IMR-90 (cell line): Measurements from ENCODE around the gene LRRC14B. TPM values are rescaled to one million over a fixed set of nuclear protein-coding genes. Genes with fewer than 3 reads are reported as not detected.

Source experiments
- ATAC-seq: fragments of 200-7000 bp; cut with Tn5 transposase; 2 replicates; pipeline ENCODE4 v1.9.1; 2020; ENCODE audit warnings: low read depth, mild to moderate bottlenecking, moderate library complexity
- BruUV-seq: library from RNA; stranded (reverse); fragments of 400-500 nt; replicated peaks from 2 replicates; lab custom pipeline; 2021; lab: Mats Ljungman, UMichigan
- CTCF ChIA-PET: fragments of 300-600 bp; formaldehyde crosslinking; extraction: SDS; loops from one replicate; lab custom pipeline; 2021; ENCODE audit warnings: antibody characterized with exemption; lab: Yijun Ruan, JAX
- POLR2A ChIA-PET: fragments of 300-600 bp; sonication (Branson Sonifier 250); formaldehyde crosslinking; loops from one replicate; lab custom pipeline; 2022; ENCODE audit warnings: antibody characterized with exemption; ENCODE audit not compliant: unreplicated experiment; lab: Charles Lee
- DNase-seq: peaks from one replicate; pipeline ENCODE4 v3.0.0; 2013
- H2AFZ ChIP-seq: replicated peaks from 2 replicates; pipeline ENCODE3; 2013; ENCODE audit warnings: low read length, mild to moderate bottlenecking; ENCODE audit not compliant: poor library complexity
- H2AK5ac ChIP-seq: 2 replicates; pipeline ENCODE4 v1.6.1; 2013; ENCODE audit warnings: low read depth, low read length, inconsistent platforms
- H2AK9ac ChIP-seq: replicated peaks from 2 replicates; pipeline ENCODE3; 2013; ENCODE audit warnings: mild to moderate bottlenecking, low read depth, low read length, moderate library complexity; ENCODE audit not compliant: poor library complexity
- H2BK120ac ChIP-seq: 2 replicates; pipeline ENCODE4 v1.6.1; 2013; ENCODE audit warnings: low read depth, low read length, inconsistent platforms
- H2BK15ac ChIP-seq: 3 replicates; pipeline ENCODE4 v1.6.1; 2013; ENCODE audit warnings: low read depth, low read length, inconsistent platforms
- H2BK20ac ChIP-seq: 2 replicates; pipeline ENCODE4 v1.6.1; 2013; ENCODE audit warnings: low read depth, mild to moderate bottlenecking, inconsistent platforms, low read length, moderate library complexity
- H2BK5ac ChIP-seq: 2 replicates; pipeline ENCODE4 v1.6.1; 2013; ENCODE audit warnings: mild to moderate bottlenecking, low read depth, low read length, inconsistent platforms; ENCODE audit not compliant: poor library complexity, severe bottlenecking
- H3K14ac ChIP-seq: replicated peaks from 2 replicates; pipeline ENCODE4 v1.6.1; 2013; ENCODE audit warnings: low read depth, low read length, inconsistent platforms
- H3K18ac ChIP-seq: 2 replicates; pipeline ENCODE4 v1.6.1; 2013; ENCODE audit warnings: low read depth, low read length, control low read depth
- H3K23ac ChIP-seq: 2 replicates; pipeline ENCODE4 v1.6.1; 2013; ENCODE audit warnings: low read depth, low read length, inconsistent platforms
- H3K27ac ChIP-seq: 2 replicates; pipeline ENCODE4 v1.5.1; 2013; ENCODE audit warnings: mild to moderate bottlenecking, control low read depth, low read length; ENCODE audit not compliant: insufficient read depth
- H3K27me3 ChIP-seq: 2 replicates; pipeline ENCODE4 v1.6.1; 2013; ENCODE audit warnings: low read length; ENCODE audit not compliant: control insufficient read depth, insufficient read depth
- H3K36me3 ChIP-seq: 2 replicates; pipeline ENCODE4 v1.6.1; 2013; ENCODE audit warnings: low read length, mixed read lengths; ENCODE audit not compliant: control insufficient read depth, insufficient read depth
- H3K4ac ChIP-seq: 2 replicates; pipeline ENCODE4 v1.6.1; 2013; ENCODE audit warnings: low read depth, low read length, inconsistent platforms
- H3K4me1 ChIP-seq: 2 replicates; pipeline ENCODE4 v1.6.1; 2013; ENCODE audit warnings: low read length, mixed read lengths; ENCODE audit not compliant: control insufficient read depth, insufficient read depth
- H3K4me2 ChIP-seq: 2 replicates; pipeline ENCODE4 v1.6.1; 2013; ENCODE audit warnings: low read depth, mild to moderate bottlenecking, control low read depth, low read length, moderate library complexity
- H3K4me3 ChIP-seq: 2 replicates; pipeline ENCODE4 v1.5.1; 2013; ENCODE audit warnings: low read depth, mild to moderate bottlenecking, control low read depth, low read length, moderate library complexity; ENCODE audit not compliant: insufficient read depth
- H3K56ac ChIP-seq: 2 replicates; pipeline ENCODE4 v1.6.1; 2013; ENCODE audit warnings: low read length, inconsistent platforms; ENCODE audit not compliant: insufficient read depth; ENCODE audit errors: extremely low read depth
- H3K79me1 ChIP-seq, 2 experiments: 2 replicates each; pipeline ENCODE4 v1.6.1; 2013; ENCODE audit warnings: low read length in 2 of 2, inconsistent platforms in 1 of 2, low read depth in 1 of 2
- H3K9ac ChIP-seq: 2 replicates; pipeline ENCODE4 v1.6.1; 2013; ENCODE audit warnings: low read depth, low read length, control low read depth
- H3K9me1 ChIP-seq: 2 replicates; pipeline ENCODE4 v1.6.1; 2013; ENCODE audit warnings: low read length, inconsistent platforms; ENCODE audit not compliant: insufficient read depth
- H3K9me3 ChIP-seq: 2 replicates; pipeline ENCODE4 v1.6.1; 2013; ENCODE audit warnings: low read length; ENCODE audit not compliant: control insufficient read depth, insufficient read depth
- H4K20me1 ChIP-seq: 2 replicates; pipeline ENCODE4 v1.6.1; 2013; ENCODE audit warnings: low read length, inconsistent platforms; ENCODE audit not compliant: insufficient read depth
- H4K5ac ChIP-seq: 2 replicates; pipeline ENCODE4 v1.6.1; 2013; ENCODE audit warnings: mild to moderate bottlenecking, low read depth, low read length, control low read depth
- H4K8ac ChIP-seq, 2 experiments: 2 replicates each; pipeline ENCODE4 v1.6.1; 2013; ENCODE audit warnings: low read depth in 2 of 2, low read length in 2 of 2, control low read depth in 1 of 2, inconsistent platforms in 1 of 2
- H4K91ac ChIP-seq: 2 replicates; pipeline ENCODE4 v1.6.1; 2013; ENCODE audit warnings: low read depth, low read length, inconsistent platforms; ENCODE audit not compliant: insufficient read depth
- CEBPB ChIP-seq: IDR thresholded peaks from 2 replicates; pipeline ENCODE4 v1.6.1; 2012; ENCODE audit warnings: low read depth, low read length, improper control_type of control experiment
- FOS ChIP-seq: fragments of 150-350 bp; IDR thresholded peaks from 2 replicates; pipeline ENCODE4 v1.6.1; 2016; ENCODE audit warnings: low read depth, low read length
- MXI1 ChIP-seq: IDR thresholded peaks from 2 replicates; pipeline ENCODE4 v1.6.1; 2012; ENCODE audit warnings: low read depth, mild to moderate bottlenecking, low read length, moderate library complexity, borderline replicate concordance
- SMC3 ChIP-seq: fragments of 150-350 bp; IDR thresholded peaks from 2 replicates; pipeline ENCODE4 v1.6.1; 2016; ENCODE audit warnings: low read depth, mild to moderate bottlenecking, antibody characterized with exemption, low read length, moderate library complexity
- whole genome bisulfite sequencing, 2 experiments: methylation state at CpG; one replicate each; pipeline versions ENCODE4 v1.1.5 to v1.1.7; 2013; ENCODE audit warnings: missing lambda C conversion rate in 2 of 2; ENCODE audit not compliant: insufficient read length in 1 of 2; ENCODE audit errors: extremely low coverage in 2 of 2; 5-methylcytosine and 5-hydroxymethylcytosine counted together
- dilution Hi-C: fragments of 300-500 bp; cut with HindIII; formaldehyde crosslinking; loops from one replicate; pipeline ENCODE4 v1.14.3; 2018; ENCODE audit warnings: low sequenced_read_pairs; ENCODE audit not compliant: unreplicated experiment
- in situ Hi-C: fragments of 300-500 bp; cut with MboI; formaldehyde crosslinking; loops from 3 replicates; pipeline ENCODE4 v1.14.3; 2019; ENCODE audit warnings: low sequenced_read_pairs, inconsistent platforms, mixed read lengths
- intact Hi-C: fragments of 100-400 bp; cut with micrococcal nuclease; formaldehyde crosslinking; loops from 2 replicates; pipeline ENCODE4 v1.10.0; 2022
- polyA plus RNA-seq, 3 experiments: library from polyadenylated mRNA; depleted of rRNA; stranded (reverse); fragments of >200 nt; gene quantifications; 2 replicates each; pipeline ENCODE4 v1.2.3, GENCODE V29; 2012; ENCODE audit warnings: low replicate concordance in 1 of 3
- total RNA-seq: library from RNA; depleted of rRNA; stranded (reverse); fragments of >200 nt; gene quantifications from 2 replicates; pipeline ENCODE4 v1.2.3, GENCODE V29; 2012
- TF ChIP-seq, protein P1 (sequence below): fragments of 150-350 bp; IDR thresholded peaks from 2 replicates; pipeline ENCODE4 v1.6.1; 2017; ENCODE audit warnings: mild to moderate bottlenecking, antibody characterized with exemption, low read length, low read depth
- TF ChIP-seq, protein P2 (sequence below): conservative IDR thresholded peaks from 2 replicates; pipeline ENCODE4 v1.5.1; 2012; ENCODE audit warnings: mild to moderate bottlenecking, low read depth, low read length, improper control_type of control experiment

Gene LRRC14B
- total and polyA plus RNA-seq, 2 of the 4 experiments (the other 2 are of a cell fraction) = not detected

DNA sequence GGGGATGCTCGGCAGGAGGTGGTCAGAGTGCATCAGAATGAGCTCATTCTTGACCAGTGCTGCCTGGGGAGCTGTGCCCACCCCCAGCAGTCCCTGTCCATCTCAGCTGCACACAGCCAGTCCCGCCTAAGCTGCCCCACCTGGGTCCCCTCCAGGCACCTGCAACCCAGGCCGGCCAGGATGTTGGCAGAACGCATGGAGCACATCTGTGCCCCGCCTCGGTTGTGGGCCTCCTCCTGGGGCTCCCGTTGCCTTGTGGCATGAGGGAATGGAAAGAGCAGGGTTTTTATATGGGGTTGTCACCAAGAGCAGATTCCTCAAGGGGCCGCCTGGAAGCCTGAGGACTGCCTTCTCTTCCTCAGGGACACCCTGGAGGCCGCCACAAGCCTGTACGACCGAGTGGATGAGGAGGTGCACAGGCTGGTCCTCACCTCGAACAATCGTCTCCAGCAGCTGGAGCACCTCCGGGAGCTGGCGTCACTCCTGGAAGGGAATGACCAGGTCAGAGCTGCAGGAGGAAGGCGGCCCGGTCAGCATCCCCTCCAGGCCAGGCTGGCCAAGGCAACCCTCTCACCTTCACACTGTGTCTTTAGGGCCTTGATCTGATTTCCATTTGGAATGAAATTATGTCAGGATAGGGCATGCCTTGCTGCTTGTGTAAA, 34.8 kb upstream of the LRRC14B start:
- no peak overlapping the region for H4K5ac ChIP-seq

More for the DNA sequence above, 34.8 kb upstream of the LRRC14B start:
- no peak for DNase-seq
- no peak overlapping the region for H2AK5ac ChIP-seq
- no peak for ATAC-seq
- no peaks in the 10 kb centered on the region for H3K79me1 ChIP-seq
- H3K27ac ChIP-seq = no peak overlapping the region
- dilution Hi-C loops = no loop called here
- no peak overlapping the region for H2AFZ ChIP-seq
- no peaks in the 10 kb centered on the region for H3K9me3 ChIP-seq
- H3K4me2 ChIP-seq = no peak overlapping the region
- H2BK120ac ChIP-seq = no peak overlapping the region
- H3K36me3 ChIP-seq = no peaks in the 10 kb centered on the region
- H2BK15ac ChIP-seq = no peak overlapping the region
- ChIA-PET POLR2A (no interaction called here), CTCF (no interaction called here)
- in situ Hi-C loops = no loop called here
- H3K27me3 ChIP-seq = no peaks in the 10 kb centered on the region
- WGBS, 2 experiments = 82% methylated on average over 6 of the region's 17 CpGs; no CpG with 5 or more reads in 1 of the 2 experiments
- BruUV-seq = no TSS peak
- H3K23ac ChIP-seq = no peak overlapping the region
- intact Hi-C loops = no loop called here
- H2AK9ac ChIP-seq = no peak overlapping the region
- H3K18ac ChIP-seq = no peak overlapping the region
- H4K8ac ChIP-seq = no peak overlapping the region
- TF ChIP-seq FOS (no peak), CEBPB (no peak), MXI1 (no peak), SMC3 (no peak)
- TF ChIP-seq, protein P1, sequence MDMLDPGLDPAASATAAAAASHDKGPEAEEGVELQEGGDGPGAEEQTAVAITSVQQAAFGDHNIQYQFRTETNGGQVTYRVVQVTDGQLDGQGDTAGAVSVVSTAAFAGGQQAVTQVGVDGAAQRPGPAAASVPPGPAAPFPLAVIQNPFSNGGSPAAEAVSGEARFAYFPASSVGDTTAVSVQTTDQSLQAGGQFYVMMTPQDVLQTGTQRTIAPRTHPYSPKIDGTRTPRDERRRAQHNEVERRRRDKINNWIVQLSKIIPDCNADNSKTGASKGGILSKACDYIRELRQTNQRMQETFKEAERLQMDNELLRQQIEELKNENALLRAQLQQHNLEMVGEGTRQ = no peak
- TF ChIP-seq, protein P2, sequence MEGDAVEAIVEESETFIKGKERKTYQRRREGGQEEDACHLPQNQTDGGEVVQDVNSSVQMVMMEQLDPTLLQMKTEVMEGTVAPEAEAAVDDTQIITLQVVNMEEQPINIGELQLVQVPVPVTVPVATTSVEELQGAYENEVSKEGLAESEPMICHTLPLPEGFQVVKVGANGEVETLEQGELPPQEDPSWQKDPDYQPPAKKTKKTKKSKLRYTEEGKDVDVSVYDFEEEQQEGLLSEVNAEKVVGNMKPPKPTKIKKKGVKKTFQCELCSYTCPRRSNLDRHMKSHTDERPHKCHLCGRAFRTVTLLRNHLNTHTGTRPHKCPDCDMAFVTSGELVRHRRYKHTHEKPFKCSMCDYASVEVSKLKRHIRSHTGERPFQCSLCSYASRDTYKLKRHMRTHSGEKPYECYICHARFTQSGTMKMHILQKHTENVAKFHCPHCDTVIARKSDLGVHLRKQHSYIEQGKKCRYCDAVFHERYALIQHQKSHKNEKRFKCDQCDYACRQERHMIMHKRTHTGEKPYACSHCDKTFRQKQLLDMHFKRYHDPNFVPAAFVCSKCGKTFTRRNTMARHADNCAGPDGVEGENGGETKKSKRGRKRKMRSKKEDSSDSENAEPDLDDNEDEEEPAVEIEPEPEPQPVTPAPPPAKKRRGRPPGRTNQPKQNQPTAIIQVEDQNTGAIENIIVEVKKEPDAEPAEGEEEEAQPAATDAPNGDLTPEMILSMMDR = no peak
- no peak overlapping the region for H3K14ac ChIP-seq
- no peak overlapping the region for H3K4ac ChIP-seq
- H4K20me1 ChIP-seq = no peaks in the 10 kb centered on the region
- no peak overlapping the region for H2BK5ac ChIP-seq
- peaks cover 12% of the 10 kb centered on the region for H3K4me1 ChIP-seq
- no peak overlapping the region for H3K56ac ChIP-seq
- H3K4me3 ChIP-seq = no peak overlapping the region
- no peak overlapping the region for H4K91ac ChIP-seq
- H3K9ac ChIP-seq = no peak overlapping the region
- H2BK20ac ChIP-seq = no peak overlapping the region
- peaks cover 10% of the 10 kb centered on the region; the same call in 1 of the 2 replicates for H3K9me1 ChIP-seq
